HG03354 (cell line): ENCODE data around the gene TDRD3.
A peak's percentile ranks its signal among the peaks of the same experiment; 100 is the strongest.

Source experiments
- ATAC-seq: cut with Tn5 transposase; IDR thresholded peaks from one replicate; pipeline ENCODE4 v1.9.1; 2021; ENCODE audit warnings: mild to moderate bottlenecking; ENCODE audit not compliant: unreplicated experiment, poor library complexity, severe bottlenecking

Gene TDRD3

GRCh38 chr13:60435762-60436374, 38.8 kb downstream of the TDRD3 start:
- peak; percentile 45 for ATAC-seq

DNA sequence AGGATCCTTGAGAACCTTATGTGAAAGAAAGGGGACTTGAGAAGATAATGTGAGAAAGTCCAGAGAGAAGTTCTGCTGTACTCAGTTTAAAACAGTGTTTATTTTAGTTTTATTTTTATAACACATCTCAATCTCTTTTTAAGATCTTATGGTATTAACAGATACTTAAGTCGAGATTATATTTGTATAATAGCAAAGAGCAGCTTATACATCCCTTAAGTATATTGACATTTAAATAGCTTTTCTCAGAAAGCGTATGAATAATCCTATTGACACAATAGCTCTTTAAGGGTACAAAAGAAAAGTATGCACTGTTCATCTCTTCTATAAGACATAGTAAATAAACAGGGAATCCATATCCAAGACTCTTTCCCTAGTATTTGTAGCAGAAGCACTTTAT, 42.2 kb downstream of the TDRD3 start:
- no peak for ATAC-seq

DNA sequence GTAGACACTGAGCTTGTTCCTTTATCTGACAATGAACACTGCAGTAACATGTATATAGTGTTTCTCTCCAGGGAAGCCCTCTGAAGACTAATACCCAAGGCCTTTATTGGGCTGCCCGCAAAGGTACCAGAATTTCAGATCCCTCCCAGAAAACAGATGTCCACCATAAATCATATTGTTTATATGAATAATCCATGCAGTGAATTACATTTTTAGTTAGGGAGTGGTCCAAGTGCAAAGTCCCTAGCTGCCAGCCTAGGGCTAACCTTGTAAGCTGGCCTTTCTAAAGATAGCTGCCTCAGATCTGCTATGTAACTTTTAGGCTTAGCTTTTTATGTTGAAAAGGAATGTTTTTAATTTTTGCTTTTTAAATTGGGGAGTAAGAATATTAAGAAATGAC, 44.7 kb downstream of the TDRD3 start:
- ATAC-seq = no peak

DNA sequence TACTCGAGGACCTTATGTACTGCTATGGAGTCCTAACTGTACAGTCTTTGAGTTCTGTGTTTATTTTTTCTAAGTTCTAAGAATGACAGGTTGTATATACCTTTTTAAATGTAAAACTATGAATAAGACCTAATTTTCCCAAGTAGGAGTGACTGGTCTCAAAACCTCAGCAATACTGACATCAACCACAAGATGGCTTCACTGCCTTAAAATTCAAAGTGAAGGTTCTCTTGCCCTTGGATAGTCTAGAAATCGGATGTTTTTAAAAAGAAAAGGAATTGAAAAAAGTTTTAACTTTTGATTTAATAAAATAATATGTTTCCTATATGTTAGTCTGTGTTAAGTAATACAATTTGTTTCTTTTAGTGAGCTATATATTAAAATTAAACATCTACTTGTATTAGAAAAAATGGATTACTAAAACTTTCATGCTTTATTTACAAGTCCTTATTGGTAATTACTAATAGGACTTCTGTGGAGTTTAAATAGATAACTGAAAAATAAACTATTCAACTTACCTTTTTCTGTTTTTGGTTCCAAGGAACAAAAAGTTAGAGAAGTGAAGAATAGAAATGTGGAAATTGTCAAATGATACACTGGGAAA, 52.0 kb downstream of the TDRD3 start:
- peak; percentile 93 for ATAC-seq

DNA sequence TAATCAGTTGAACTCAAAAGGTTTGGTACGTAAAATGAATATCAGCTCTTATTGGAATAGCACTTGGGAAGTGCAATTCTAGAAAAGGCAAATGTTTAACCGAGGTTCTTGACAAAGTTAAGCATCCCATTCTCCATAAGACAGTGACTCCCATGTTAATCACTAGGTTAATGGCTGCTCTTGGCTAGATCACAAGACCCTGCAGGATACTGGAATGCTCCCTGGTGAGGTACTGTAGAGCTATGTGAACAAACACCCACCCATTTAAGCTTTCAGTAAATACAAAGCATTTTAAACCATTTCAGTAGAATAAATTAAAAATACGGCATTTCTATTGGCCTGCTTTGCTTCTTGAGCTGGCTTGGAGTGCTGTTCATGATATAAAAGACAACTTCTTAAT, 56.5 kb downstream of the TDRD3 start:
- no peak for ATAC-seq

DNA sequence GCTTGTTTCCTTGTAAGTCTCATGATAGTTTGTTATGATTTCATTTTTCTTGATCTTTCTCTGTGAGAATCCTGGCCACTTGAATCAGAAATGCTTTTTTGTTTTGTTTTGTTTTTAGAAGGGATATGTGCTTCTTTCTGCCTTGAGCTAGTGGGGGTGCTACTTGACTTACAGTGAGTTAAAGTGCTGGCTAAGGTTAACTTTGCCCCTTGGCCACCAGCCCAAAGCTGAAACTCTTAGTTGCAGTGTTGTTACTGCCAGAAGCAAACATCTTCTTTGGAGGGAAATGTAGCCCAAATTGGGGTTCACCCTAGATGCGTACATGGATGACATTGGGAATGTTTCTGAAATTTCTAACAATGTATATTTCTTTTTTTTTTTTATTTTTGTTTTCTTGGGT, 57.4 kb downstream of the TDRD3 start:
- no peak for ATAC-seq

DNA sequence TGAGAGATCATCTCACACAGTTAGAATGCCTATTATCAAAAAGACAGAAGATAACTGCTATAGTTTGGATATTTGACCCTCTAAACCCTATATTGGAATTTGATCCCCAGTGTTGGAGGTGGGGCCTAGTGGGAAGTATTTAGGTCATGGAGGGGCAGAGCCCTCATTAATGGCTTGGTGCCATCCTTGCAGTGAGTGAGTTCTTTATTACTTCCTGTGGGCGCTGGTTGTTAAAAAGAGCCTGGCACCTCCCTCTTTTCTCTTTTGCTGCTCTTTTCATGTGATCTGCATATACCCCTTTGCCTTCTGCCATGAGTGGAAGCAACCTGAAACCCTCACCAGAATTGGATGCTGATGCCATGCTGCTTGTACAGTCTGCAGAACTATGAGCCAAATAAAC, 66.8 kb downstream of the TDRD3 start:
- ATAC-seq = no peak

DNA sequence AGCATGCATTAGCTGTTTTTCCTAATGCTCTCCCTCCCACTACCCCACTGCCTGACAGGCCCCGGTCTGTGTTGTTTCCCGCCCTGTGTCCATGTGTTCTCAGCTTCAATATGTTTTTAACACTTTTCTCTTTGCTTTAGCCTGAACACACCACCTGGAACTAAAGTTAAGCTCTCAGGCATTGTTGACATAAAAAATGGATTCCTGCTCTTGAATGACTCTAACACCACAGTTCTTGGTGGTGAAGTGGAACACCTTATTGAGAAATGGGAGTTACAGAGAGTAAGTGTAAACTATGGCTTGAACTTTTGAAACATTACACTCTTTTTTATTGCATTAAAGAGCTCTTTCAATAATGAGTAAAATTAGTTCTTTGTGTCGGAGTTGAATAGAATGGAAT, 70.1 kb downstream of the TDRD3 start:
- no peak for ATAC-seq

- ATAC-seq = no peak
Measured at GRCh38 chr13:60479273-60479672, 82.3 kb downstream of the TDRD3 start.

DNA sequence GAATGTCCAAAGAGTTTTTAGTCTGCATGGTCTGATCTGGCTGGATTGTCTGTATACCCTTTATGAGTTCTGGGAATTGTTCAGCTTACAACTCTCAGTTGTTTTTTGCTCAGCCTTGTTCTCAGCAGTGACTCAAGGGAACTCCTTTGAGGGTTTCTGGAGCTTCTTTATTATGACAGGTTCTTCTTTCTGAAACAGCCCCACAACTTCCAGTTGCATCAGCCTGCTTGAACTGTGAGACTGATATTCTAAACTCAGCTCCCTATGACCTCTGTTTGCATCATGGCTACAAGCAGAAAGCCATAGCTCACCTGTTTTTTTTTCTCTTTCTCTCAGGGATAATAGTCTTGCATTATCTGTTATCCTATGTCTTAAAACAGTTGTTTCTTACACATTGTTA, 85.0 kb downstream of the TDRD3 start:
- no peak for ATAC-seq

DNA sequence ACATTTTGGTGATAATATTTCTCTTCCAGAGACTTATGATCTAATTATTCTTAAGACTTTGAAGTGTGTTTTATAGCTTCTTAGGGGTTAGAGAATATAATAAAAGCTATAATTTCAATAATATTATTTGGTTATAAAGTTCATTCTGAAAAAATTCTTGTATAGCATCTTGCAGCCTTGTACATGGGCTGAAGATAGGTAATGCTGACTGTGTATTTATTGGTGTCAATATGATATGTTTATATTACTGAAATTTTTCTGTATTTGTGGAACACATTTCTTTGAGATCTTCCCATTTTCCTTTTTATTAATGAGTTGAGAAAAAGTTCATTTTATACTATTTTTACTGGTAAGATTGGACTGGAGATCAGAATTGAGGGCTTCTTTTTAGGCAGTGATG, 87.8 kb downstream of the TDRD3 start:
- no peak for ATAC-seq

DNA sequence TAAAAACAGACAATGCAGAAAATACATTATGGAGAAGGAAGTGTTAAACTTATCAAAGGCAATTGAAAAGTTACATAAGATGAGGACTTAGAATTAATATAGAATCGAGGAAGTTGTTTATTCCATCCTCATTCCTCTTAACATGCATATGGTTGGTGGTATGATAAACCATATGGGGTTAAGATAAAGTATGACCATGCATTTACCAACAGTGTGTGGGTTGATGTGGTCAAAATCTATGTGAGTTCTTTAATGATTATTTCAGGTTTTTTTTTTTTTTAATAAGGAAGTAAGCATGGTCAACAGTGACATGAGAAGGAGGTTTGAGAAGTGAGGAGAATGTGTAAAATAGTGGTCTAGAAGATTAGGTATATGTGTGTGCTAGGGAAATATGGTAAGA, 94.5 kb downstream of the TDRD3 start:
- no peak for ATAC-seq

DNA sequence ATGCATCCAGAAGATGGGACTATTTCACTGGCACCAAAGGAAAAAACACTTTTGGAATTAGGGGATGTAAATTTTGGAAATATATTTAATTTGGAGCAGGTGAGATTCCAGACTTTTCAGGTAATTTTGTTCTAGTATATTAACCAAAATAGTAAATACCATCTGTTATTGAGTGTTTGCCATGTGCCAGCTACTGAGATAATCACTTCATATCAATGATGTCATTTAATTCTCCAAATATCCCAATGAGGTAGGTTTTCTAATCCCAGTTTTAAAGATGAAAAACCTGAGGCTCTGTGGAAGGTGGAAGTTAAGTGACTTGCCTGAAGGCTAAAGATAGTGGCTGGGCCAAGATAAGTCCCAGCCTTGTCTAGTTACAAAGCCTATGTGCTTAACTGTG, 95.2 kb downstream of the TDRD3 start:
- no peak for ATAC-seq

GRCh38 chr13:60494296-60494695, 97.3 kb downstream of the TDRD3 start:
- no peak for ATAC-seq

- ATAC-seq = no peak
Measured at GRCh38 chr13:60501236-60501635, 104.2 kb downstream of the TDRD3 start.

- peak; percentile 62 for ATAC-seq
Measured at GRCh38 chr13:60509601-60510386, 112.8 kb downstream of the TDRD3 start.

GRCh38 chr13:60511637-60512036, 114.6 kb downstream of the TDRD3 start:
- no peak for ATAC-seq

- no peak for ATAC-seq
Measured at GRCh38 chr13:60514891-60515290, 117.9 kb downstream of the TDRD3 start.

- ATAC-seq = no peak
Measured at GRCh38 chr13:60519496-60519895, 122.5 kb downstream of the TDRD3 start.

- no peak for ATAC-seq
Measured at GRCh38 chr13:60520902-60521569, 124.0 kb downstream of the TDRD3 start.

DNA sequence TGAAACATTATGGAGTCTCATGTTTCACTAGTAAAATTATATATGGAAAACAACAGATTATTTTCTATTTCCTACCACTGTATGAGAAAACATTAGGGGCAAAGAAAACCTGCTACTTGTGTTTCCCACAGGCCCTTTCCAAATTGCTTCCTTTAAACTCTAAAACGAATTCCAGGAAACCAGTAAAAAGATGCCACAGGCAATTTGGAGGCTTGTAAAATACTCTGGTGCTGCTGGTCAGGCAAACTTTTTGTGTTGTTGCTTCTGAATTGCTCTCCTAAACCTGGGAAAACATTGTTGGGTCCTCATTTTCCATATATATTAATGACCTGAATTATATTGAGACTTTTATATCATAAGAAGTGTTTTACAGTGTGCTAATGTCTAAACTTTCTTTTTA, 141.5 kb downstream of the TDRD3 start:
- ATAC-seq = no peak
